Activated T-cell treated with anti-CD3 and anti-CD28 coated beads for 48 hours (primary cell): Measurements from ENCODE around the gene RDH14.
A peak's percentile ranks its signal among the peaks of the same experiment; 100 is the strongest.

Experiments
- DNase-seq: peaks from one replicate; pipeline ENCODE4 v3.0.0-alpha.2; 2020; ENCODE audit warnings: low read depth

RDH14 gene

GRCh38 chr2:18520451-18521425 lies 39.7 kb downstream of the RDH14 start:
- DNase-seq = peak; percentile 62

- DNase-seq = no peak
Observed at GRCh38 chr2:18519914-18520450, 40.5 kb downstream of the RDH14 start.

- no peak for DNase-seq
Observed at GRCh38 chr2:18518116-18519111, 42.0 kb downstream of the RDH14 start.

GRCh38 chr2:18517386-18517785 lies 43.1 kb downstream of the RDH14 start:
- DNase-seq = no peak

GRCh38 chr2:18516112-18516511 lies 44.3 kb downstream of the RDH14 start:
- no peak for DNase-seq

GRCh38 chr2:18514526-18515461 lies 45.7 kb downstream of the RDH14 start:
- DNase-seq = no peak

- DNase-seq = no peak
Observed at GRCh38 chr2:18510775-18511174, 49.7 kb downstream of the RDH14 start.

- DNase-seq = no peak
Observed at GRCh38 chr2:18506883-18507509, 53.5 kb downstream of the RDH14 start.

- DNase-seq = no peak
Observed at GRCh38 chr2:18505703-18506341, 54.6 kb downstream of the RDH14 start.
